GM18520 (cell line): ENCODE data around the gene BRD7.

ENCODE experiments used
- ATAC-seq: cut with Tn5 transposase; IDR thresholded peaks from one replicate; pipeline ENCODE4 v1.9.1; 2021; ENCODE audit not compliant: unreplicated experiment

The BRD7 gene

GRCh38 chr16:50293041-50293783 lies 75.6 kb downstream of the BRD7 start:
- ATAC-seq = no peak

- no peak for ATAC-seq
Observed at GRCh38 chr16:50292566-50292948, 76.2 kb downstream of the BRD7 start.

GRCh38 chr16:50291719-50292565 lies 76.8 kb downstream of the BRD7 start:
- ATAC-seq = no peak

GRCh38 chr16:50290856-50291255 lies 77.9 kb downstream of the BRD7 start:
- no peak for ATAC-seq

- ATAC-seq = no peak
Observed at GRCh38 chr16:50289950-50290764, 78.6 kb downstream of the BRD7 start.

GRCh38 chr16:50288920-50289319 lies 79.9 kb downstream of the BRD7 start:
- ATAC-seq = no peak

GRCh38 chr16:50288026-50288425 lies 80.8 kb downstream of the BRD7 start:
- ATAC-seq = no peak

GRCh38 chr16:50286681-50287080 lies 82.1 kb downstream of the BRD7 start:
- ATAC-seq = no peak

- ATAC-seq = no peak
Observed at GRCh38 chr16:50285406-50286003, 83.3 kb downstream of the BRD7 start.

- ATAC-seq = no peak
Observed at GRCh38 chr16:50284131-50284911, 84.5 kb downstream of the BRD7 start.

- no peak for ATAC-seq
Observed at GRCh38 chr16:50282955-50283631, 85.7 kb downstream of the BRD7 start.

- peak; percentile 94 for ATAC-seq
Observed at GRCh38 chr16:50282010-50282538, 86.7 kb downstream of the BRD7 start.

- ATAC-seq = no peak
Observed at GRCh38 chr16:50281391-50282009, 87.3 kb downstream of the BRD7 start.

GRCh38 chr16:50280932-50281331 lies 87.9 kb downstream of the BRD7 start:
- ATAC-seq = no peak

GRCh38 chr16:50279504-50279865 lies 89.3 kb downstream of the BRD7 start:
- ATAC-seq = no peak

- ATAC-seq = no peak
Observed at GRCh38 chr16:50278251-50278650, 90.5 kb downstream of the BRD7 start.

GRCh38 chr16:50276801-50277555 lies 91.8 kb downstream of the BRD7 start:
- ATAC-seq = no peak

- ATAC-seq = no peak
Observed at GRCh38 chr16:50276326-50276640, 92.5 kb downstream of the BRD7 start.
